Measurements from ENCODE around the gene ENTR1.

The ENTR1 gene

GRCh38 chr9:136445799-136446198 lies 35.4 kb upstream of the ENTR1 start:
- no peak for TF ChIP-seq ZBTB7A (IDR thresholded peaks at IDR 0.05; ENCODE audit: low read depth)
- no peak for TF ChIP-seq EP300 (IDR thresholded peaks at IDR 0.05; ENCODE audit: borderline replicate concordance)
- no peak for TF ChIP-seq CREB1 (IDR thresholded peaks at IDR 0.05; ENCODE audit: low read depth)
- no peak for TF ChIP-seq FOXM1 (IDR thresholded peaks at IDR 0.05; ENCODE audit: borderline replicate concordance, low read depth)
- no peak for TF ChIP-seq TEAD4 (IDR thresholded peaks at IDR 0.05)
- no peak for TF ChIP-seq NFIC (IDR thresholded peaks at IDR 0.05)
- TF ChIP-seq RAD21 (IDR thresholded peaks at IDR 0.05; ENCODE audit: low read depth), result no peak
- TF ChIP-seq, protein P1, sequence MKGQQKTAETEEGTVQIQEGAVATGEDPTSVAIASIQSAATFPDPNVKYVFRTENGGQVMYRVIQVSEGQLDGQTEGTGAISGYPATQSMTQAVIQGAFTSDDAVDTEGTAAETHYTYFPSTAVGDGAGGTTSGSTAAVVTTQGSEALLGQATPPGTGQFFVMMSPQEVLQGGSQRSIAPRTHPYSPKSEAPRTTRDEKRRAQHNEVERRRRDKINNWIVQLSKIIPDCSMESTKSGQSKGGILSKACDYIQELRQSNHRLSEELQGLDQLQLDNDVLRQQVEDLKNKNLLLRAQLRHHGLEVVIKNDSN (IDR thresholded peaks at IDR 0.05), result no peak

DNA sequence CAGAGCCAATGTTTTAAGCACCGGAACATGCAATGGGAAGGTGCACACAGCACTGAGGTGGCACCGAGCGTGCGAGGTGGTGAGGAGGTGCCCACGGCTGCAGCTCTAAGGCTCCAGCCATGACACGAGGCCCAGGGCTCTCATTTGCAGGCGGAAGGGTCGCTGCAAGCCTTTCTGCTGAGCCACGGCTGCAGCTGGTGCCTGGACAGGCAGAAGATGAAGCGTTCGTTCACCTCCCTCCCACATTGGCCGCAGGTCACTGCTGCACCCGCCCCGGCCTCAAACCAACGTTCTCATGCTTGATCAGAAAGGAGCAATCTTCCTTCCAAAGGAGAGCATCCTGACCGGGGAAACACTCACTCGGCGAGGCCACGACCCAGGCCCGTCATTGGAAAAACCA lies 33.7 kb upstream of the ENTR1 start:
- TF ChIP-seq CEBPB (IDR thresholded peaks at IDR 0.05) (no peak), TEAD4 (IDR thresholded peaks at IDR 0.05) (no peak), REST (IDR thresholded peaks at IDR 0.05; ENCODE audit: low read depth) (no peak), CREB1 (IDR thresholded peaks at IDR 0.05; ENCODE audit: low read depth) (no peak), NFIC (IDR thresholded peaks at IDR 0.05) (no peak), RAD21 (IDR thresholded peaks at IDR 0.05; ENCODE audit: low read depth) (no peak), ZBTB7A (IDR thresholded peaks at IDR 0.05; ENCODE audit: low read depth) (no peak), YY1 (IDR thresholded peaks at IDR 0.05; ENCODE audit: low read depth) (no peak), EP300 (IDR thresholded peaks at IDR 0.05; ENCODE audit: borderline replicate concordance) (no peak), FOXM1 (IDR thresholded peaks at IDR 0.05; ENCODE audit: borderline replicate concordance, low read depth) (no peak), TAF1 (IDR thresholded peaks at IDR 0.05; ENCODE audit: low read depth) (no peak), EGR1 (IDR thresholded peaks at IDR 0.05) (no peak), TCF12 (IDR thresholded peaks at IDR 0.05; ENCODE audit: low read depth) (no peak)
- TF ChIP-seq, protein P1 (IDR thresholded peaks at IDR 0.05), result no peak
- TF ChIP-seq, protein P2, sequence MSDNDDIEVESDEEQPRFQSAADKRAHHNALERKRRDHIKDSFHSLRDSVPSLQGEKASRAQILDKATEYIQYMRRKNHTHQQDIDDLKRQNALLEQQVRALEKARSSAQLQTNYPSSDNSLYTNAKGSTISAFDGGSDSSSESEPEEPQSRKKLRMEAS (IDR thresholded peaks at IDR 0.05), result no peak

DNA sequence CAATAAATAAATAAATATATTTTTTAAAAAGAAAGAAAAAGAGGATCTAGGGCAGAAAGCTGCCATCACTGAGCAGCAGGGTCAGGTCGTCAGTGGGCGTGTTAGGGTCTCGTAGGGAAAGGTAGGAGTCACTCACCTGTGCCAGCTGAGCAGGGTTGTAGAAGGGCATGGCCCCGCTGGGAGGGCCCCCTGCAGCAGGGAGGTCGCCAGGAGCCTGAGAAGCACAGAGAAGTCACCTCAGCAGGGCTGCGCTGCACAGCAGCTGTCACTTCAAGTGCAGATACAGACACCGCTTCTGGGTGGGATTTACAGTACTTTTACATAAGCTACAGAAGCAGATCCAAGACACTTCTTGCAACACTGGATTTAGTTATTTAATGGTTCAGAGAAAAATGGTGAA lies 33.3 kb upstream of the ENTR1 start:
- TF ChIP-seq TEAD4 (IDR thresholded peaks at IDR 0.05), result no peak

DNA sequence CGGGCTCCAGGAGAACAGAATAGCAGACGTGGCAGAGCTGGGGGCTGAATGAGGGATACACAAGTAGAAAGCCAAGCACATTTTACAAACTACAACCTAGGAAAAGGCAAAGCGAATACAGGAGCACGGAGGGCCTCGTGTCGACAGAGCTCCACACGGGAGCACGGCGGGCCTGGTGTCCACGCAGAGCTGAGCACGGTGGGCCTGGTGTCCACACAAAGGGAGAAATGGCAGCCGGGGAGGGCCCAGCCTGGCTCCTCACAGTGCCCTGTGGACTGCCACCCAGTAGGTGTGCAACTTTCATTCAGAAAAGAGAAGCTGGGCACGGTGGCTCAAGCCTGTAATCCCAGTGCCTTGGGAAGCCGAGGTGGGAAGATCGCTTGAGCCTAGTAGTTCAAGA lies 32.7 kb upstream of the ENTR1 start:
- no peak for TF ChIP-seq CREB1 (IDR thresholded peaks at IDR 0.05; ENCODE audit: low read depth)
- no peak for TF ChIP-seq EGR1 (IDR thresholded peaks at IDR 0.05)
- TF ChIP-seq TEAD4 (IDR thresholded peaks at IDR 0.05), result no peak
- no peak for TF ChIP-seq NFIC (IDR thresholded peaks at IDR 0.05)
- TF ChIP-seq CEBPB (IDR thresholded peaks at IDR 0.05), result no peak
- no peak for TF ChIP-seq YY1 (IDR thresholded peaks at IDR 0.05; ENCODE audit: low read depth)
- TF ChIP-seq, protein P1 (IDR thresholded peaks at IDR 0.05), result no peak
- TF ChIP-seq REST (IDR thresholded peaks at IDR 0.05; ENCODE audit: low read depth), result no peak
- no peak for TF ChIP-seq EP300 (IDR thresholded peaks at IDR 0.05; ENCODE audit: borderline replicate concordance)
- no peak for TF ChIP-seq TCF12 (IDR thresholded peaks at IDR 0.05; ENCODE audit: low read depth)
- no peak for TF ChIP-seq RAD21 (IDR thresholded peaks at IDR 0.05; ENCODE audit: low read depth)
- TF ChIP-seq, protein P2 (IDR thresholded peaks at IDR 0.05), result no peak

GRCh38 chr9:136442265-136442664 lies 31.9 kb upstream of the ENTR1 start:
- no peak for TF ChIP-seq EP300 (IDR thresholded peaks at IDR 0.05; ENCODE audit: borderline replicate concordance)
- no peak for TF ChIP-seq REST (IDR thresholded peaks at IDR 0.05; ENCODE audit: low read depth)
- TF ChIP-seq EGR1 (IDR thresholded peaks at IDR 0.05), result no peak
- no peak for TF ChIP-seq FOXM1 (IDR thresholded peaks at IDR 0.05; ENCODE audit: borderline replicate concordance, low read depth)
- TF ChIP-seq TAF1 (IDR thresholded peaks at IDR 0.05; ENCODE audit: low read depth), result no peak
- no peak for TF ChIP-seq CEBPB (IDR thresholded peaks at IDR 0.05)

Data from Ishikawa (cell line).